T-helper 2 cell (primary cell): ENCODE results near the gene PPID.
"Not testable (repeated sequence)": the region's sequence is repeated elsewhere in the genome, so short reads cannot be mapped to it uniquely, and the experiment has no call there.

ENCODE experiments used
- DNase-seq, 5 experiments: peaks; one replicate each; pipeline versions ENCODE4 v3.0.0 to v3.0.0-alpha.2; 2012 to 2022

PPID gene

GRCh38 chr4:158729716-158730559 lies 6.7 kb upstream of the PPID start:
- DNase-seq: peak in 4 of 5 experiments; percentile 6 to 78 (median 20)

GRCh38 chr4:158728236-158728635 lies 5.0 kb upstream of the PPID start:
- no peak for DNase-seq

- no peak for DNase-seq
Measured at GRCh38 chr4:158726633-158727032, 3.4 kb upstream of the PPID start.

- peak in 1 of 5 experiments; percentile 49 for DNase-seq
Measured at GRCh38 chr4:158724637-158725036, 1.4 kb upstream of the PPID start.

GRCh38 chr4:158722291-158722916 lies 792 bp downstream of the PPID start:
- DNase-seq: peak in 1 of 5 experiments; percentile 19

- DNase-seq: no peak
Measured at GRCh38 chr4:158721680-158722079, 1.5 kb downstream of the PPID start.

- no peak for DNase-seq
Measured at GRCh38 chr4:158715802-158716201, 7.4 kb downstream of the PPID start.

- DNase-seq: no peak
Measured at GRCh38 chr4:158714937-158715336, 8.3 kb downstream of the PPID start.

- DNase-seq: not testable (repeated sequence)
Measured at GRCh38 chr4:158712622-158713021, 10.6 kb downstream of the PPID start.

GRCh38 chr4:158710814-158711213 lies 12.4 kb downstream of the PPID start:
- no peak for DNase-seq

- DNase-seq: no peak
Measured at GRCh38 chr4:158704274-158704673, 18.9 kb downstream of the PPID start.

GRCh38 chr4:158688813-158689212 lies 34.4 kb downstream of the PPID start:
- DNase-seq: no peak

- DNase-seq: no peak
Measured at GRCh38 chr4:158682066-158682465, 41.1 kb downstream of the PPID start.

- no peak for DNase-seq
Measured at GRCh38 chr4:158681629-158682028, 41.6 kb downstream of the PPID start.

GRCh38 chr4:158678767-158679166 lies 44.4 kb downstream of the PPID start:
- DNase-seq: no peak

GRCh38 chr4:158676076-158676475 lies 47.1 kb downstream of the PPID start:
- no peak for DNase-seq

GRCh38 chr4:158673633-158674032 lies 49.6 kb downstream of the PPID start:
- DNase-seq: no peak

- peak; percentile 95 to 100 (median 98) for DNase-seq
Measured at GRCh38 chr4:158671915-158672806, 51.0 kb downstream of the PPID start, which contains the start of gene ETFDH. ETFDH (plus strand) TSS chr4:158672296; CDS start chr4:158672457, 161 bp downstream.

GRCh38 chr4:158671665-158671914 lies 51.6 kb downstream of the PPID start, which contains the start of gene C4orf46:
C4orf46 (minus strand) TSS chr4:158671887; CDS start chr4:158671801, 86 bp downstream.
- DNase-seq: no peak

- peak; percentile 18 to 76 (median 32) for DNase-seq
Measured at GRCh38 chr4:158670975-158671664, 52.1 kb downstream of the PPID start.

GRCh38 chr4:158669310-158669709 lies 53.9 kb downstream of the PPID start:
- no peak for DNase-seq

- DNase-seq: peak in 3 of 5 experiments; percentile 2 to 62 (median 24)
Measured at GRCh38 chr4:158667651-158668198, 55.5 kb downstream of the PPID start.
